ENCODE data around the gene FADS3.
"Not testable (repeated sequence)": the region's sequence is repeated elsewhere in the genome, so short reads cannot be mapped to it uniquely, and the experiment has no call there.

FADS3 gene

DNA sequence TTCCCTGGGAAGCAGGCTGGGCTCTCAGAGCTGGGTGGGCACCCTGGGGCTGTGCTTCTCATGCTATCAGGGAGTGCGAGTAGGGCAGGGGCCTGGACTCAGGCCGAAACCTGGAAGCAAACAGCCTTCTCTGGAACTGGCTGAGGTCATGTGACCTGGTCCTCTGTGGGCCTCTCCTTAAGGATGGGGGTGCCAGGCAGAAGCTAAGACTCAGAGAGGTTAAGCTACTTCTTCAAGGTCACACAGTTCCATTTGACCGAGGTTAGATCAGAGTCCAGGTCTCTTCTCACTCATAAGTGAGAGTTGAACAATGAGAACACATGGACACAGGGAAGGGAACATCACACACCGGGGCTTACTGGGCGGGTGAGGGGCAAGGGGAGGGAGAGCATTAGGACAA is 7.4 kb downstream of the FADS3 start:
- no peak for ATAC-seq

GRCh38 chr11:61883327-61883726 is 8.0 kb downstream of the FADS3 start:
- TF ChIP-seq GLIS3 (CRISPR knock-in tag; IDR thresholded peaks at IDR 0.05) (no peak), ISL1 (CRISPR knock-in tag; IDR thresholded peaks at IDR 0.05) (no peak), ZFP3 (CRISPR knock-in tag; IDR thresholded peaks at IDR 0.05) (no peak), TOX (CRISPR knock-in tag; IDR thresholded peaks at IDR 0.05; ENCODE audit: borderline replicate concordance) (no peak)
- TF ChIP-seq, protein P1, sequence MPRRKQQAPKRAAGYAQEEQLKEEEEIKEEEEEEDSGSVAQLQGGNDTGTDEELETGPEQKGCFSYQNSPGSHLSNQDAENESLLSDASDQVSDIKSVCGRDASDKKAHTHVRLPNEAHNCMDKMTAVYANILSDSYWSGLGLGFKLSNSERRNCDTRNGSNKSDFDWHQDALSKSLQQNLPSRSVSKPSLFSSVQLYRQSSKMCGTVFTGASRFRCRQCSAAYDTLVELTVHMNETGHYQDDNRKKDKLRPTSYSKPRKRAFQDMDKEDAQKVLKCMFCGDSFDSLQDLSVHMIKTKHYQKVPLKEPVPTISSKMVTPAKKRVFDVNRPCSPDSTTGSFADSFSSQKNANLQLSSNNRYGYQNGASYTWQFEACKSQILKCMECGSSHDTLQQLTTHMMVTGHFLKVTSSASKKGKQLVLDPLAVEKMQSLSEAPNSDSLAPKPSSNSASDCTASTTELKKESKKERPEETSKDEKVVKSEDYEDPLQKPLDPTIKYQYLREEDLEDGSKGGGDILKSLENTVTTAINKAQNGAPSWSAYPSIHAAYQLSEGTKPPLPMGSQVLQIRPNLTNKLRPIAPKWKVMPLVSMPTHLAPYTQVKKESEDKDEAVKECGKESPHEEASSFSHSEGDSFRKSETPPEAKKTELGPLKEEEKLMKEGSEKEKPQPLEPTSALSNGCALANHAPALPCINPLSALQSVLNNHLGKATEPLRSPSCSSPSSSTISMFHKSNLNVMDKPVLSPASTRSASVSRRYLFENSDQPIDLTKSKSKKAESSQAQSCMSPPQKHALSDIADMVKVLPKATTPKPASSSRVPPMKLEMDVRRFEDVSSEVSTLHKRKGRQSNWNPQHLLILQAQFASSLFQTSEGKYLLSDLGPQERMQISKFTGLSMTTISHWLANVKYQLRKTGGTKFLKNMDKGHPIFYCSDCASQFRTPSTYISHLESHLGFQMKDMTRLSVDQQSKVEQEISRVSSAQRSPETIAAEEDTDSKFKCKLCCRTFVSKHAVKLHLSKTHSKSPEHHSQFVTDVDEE (CRISPR knock-in tag; IDR thresholded peaks at IDR 0.05), result no peak

More for the DNA sequence above, 7.4 kb downstream of the FADS3 start:
- TF ChIP-seq ESRRG (CRISPR knock-in tag; IDR thresholded peaks at IDR 0.05) (no peak), ZNF565 (CRISPR knock-in tag; conservative IDR thresholded peaks at IDR 0.05; ENCODE audit: low read depth) (no peak), ZC3H10 (CRISPR knock-in tag; IDR thresholded peaks at IDR 0.05) (no peak), RARB (CRISPR knock-in tag; IDR thresholded peaks at IDR 0.05) (no peak), GLIS3 (CRISPR knock-in tag; IDR thresholded peaks at IDR 0.05) (no peak), CREB5 (CRISPR knock-in tag; IDR thresholded peaks at IDR 0.05; ENCODE audit: low read depth) (no peak), ZNF70 (CRISPR knock-in tag; IDR thresholded peaks at IDR 0.05) (no peak), PPARA (CRISPR knock-in tag; IDR thresholded peaks at IDR 0.05; ENCODE audit: borderline replicate concordance) (no peak), TOX (CRISPR knock-in tag; IDR thresholded peaks at IDR 0.05; ENCODE audit: borderline replicate concordance) (no peak), BACH2 (CRISPR knock-in tag; IDR thresholded peaks at IDR 0.05; ENCODE audit: borderline replicate concordance) (no peak), ZFP30 (CRISPR knock-in tag; IDR thresholded peaks at IDR 0.05) (no peak), OSR1 (CRISPR knock-in tag; IDR thresholded peaks at IDR 0.05) (no peak)
- TF ChIP-seq, protein P2, sequence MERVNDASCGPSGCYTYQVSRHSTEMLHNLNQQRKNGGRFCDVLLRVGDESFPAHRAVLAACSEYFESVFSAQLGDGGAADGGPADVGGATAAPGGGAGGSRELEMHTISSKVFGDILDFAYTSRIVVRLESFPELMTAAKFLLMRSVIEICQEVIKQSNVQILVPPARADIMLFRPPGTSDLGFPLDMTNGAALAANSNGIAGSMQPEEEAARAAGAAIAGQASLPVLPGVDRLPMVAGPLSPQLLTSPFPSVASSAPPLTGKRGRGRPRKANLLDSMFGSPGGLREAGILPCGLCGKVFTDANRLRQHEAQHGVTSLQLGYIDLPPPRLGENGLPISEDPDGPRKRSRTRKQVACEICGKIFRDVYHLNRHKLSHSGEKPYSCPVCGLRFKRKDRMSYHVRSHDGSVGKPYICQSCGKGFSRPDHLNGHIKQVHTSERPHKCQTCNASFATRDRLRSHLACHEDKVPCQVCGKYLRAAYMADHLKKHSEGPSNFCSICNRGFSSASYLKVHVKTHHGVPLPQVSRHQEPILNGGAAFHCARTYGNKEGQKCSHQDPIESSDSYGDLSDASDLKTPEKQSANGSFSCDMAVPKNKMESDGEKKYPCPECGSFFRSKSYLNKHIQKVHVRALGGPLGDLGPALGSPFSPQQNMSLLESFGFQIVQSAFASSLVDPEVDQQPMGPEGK (CRISPR knock-in tag; IDR thresholded peaks at IDR 0.05; ENCODE audit: borderline replicate concordance), result no peak
- TF ChIP-seq, protein P1 (CRISPR knock-in tag; IDR thresholded peaks at IDR 0.05), result no peak
- TF ChIP-seq, protein P3, sequence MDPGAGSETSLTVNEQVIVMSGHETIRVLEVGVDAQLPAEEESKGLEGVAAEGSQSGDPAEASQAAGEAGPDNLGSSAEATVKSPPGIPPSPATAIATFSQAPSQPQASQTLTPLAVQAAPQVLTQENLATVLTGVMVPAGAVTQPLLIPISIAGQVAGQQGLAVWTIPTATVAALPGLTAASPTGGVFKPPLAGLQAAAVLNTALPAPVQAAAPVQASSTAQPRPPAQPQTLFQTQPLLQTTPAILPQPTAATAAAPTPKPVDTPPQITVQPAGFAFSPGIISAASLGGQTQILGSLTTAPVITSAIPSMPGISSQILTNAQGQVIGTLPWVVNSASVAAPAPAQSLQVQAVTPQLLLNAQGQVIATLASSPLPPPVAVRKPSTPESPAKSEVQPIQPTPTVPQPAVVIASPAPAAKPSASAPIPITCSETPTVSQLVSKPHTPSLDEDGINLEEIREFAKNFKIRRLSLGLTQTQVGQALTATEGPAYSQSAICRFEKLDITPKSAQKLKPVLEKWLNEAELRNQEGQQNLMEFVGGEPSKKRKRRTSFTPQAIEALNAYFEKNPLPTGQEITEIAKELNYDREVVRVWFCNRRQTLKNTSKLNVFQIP (CRISPR knock-in tag; IDR thresholded peaks at IDR 0.05; ENCODE audit: borderline replicate concordance, low read depth), result no peak

DNA sequence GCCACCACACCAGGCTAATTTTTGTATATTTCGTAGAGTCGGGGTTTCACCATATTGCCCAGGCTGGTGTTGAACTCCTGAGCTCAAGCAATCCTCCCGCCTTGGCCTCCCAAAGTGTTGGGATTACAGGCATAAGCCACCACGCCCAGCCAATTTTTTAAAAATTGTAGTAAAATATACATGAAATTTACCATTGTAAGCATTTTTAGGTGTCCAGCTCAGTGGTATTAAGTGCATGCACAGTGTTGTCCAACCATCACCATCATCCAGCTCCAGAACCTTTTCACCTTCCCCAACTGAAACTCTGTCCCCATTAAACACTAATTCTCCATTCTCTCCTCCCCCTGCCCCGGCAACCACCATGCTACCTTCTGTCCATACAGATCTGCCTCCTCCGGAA is 8.5 kb downstream of the FADS3 start:
- TF ChIP-seq, protein P4, sequence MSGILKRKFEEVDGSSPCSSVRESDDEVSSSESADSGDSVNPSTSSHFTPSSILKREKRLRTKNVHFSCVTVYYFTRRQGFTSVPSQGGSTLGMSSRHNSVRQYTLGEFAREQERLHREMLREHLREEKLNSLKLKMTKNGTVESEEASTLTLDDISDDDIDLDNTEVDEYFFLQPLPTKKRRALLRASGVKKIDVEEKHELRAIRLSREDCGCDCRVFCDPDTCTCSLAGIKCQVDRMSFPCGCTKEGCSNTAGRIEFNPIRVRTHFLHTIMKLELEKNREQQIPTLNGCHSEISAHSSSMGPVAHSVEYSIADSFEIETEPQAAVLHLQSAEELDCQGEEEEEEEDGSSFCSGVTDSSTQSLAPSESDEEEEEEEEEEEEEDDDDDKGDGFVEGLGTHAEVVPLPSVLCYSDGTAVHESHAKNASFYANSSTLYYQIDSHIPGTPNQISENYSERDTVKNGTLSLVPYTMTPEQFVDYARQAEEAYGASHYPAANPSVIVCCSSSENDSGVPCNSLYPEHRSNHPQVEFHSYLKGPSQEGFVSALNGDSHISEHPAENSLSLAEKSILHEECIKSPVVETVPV (CRISPR knock-in tag; IDR thresholded peaks at IDR 0.05), result no peak
- no peak for ATAC-seq

More at GRCh38 chr11:61883327-61883726, 8.0 kb downstream of the FADS3 start:
- no peak for ATAC-seq

DNA sequence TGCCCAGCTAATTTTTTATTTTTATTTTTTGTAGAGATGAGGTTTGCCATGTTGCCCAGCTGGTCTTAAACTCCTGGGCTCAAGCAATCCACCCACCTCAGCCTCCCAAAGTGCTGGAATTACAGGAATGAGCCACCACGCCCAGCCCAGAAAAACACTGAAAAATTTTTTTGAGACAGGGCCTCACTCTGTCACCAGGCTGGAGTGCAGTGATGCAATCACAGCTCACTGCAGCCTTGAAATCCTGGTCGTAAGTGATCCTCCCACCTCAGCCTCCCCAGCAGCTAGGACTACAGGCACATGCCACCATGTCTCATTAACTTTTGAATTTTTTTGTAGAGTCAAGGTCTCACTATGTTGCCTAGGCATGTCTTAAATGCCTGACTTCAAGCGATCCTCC is 9.1 kb downstream of the FADS3 start:
- ATAC-seq, result not testable (repeated sequence)
